ENCODE data around the gene SIGMAR1.

DNA sequence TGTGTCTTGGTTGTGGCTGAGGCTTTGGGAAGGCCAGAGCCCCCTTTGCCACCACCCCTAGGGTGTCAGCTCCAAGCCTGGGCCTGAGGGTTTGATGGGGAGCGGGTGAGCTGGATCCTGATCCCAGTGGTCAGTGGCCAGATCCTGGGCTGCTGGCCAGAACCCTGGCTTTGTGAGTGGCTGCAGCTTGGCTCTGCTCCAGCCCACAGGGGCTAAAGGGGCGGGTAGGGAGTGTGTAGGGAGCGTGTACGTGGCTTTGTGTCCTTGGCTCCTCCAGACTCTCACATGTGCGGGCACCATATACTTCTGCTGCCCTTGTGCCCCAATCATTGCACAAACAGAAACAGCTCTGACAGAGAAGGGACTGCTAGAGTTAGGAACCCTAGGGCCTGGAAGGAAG is 13.2 kb upstream of the SIGMAR1 start:
- TF ChIP-seq CTCF (conservative IDR thresholded peaks at IDR 0.05): no peak
- no peak for TF ChIP-seq ZFX (IDR thresholded peaks at IDR 0.05)

Data from C4-2B (cell line).